ENCODE results near the gene BICC1. TPM values are rescaled to one million over a fixed set of nuclear protein-coding genes. Genes with fewer than 3 reads are reported as not detected.

BICC1 gene
- total RNA-seq, 6 donors from 2014 or later, result 3.1 to 10.5 (median 3.9) TPM

DNA sequence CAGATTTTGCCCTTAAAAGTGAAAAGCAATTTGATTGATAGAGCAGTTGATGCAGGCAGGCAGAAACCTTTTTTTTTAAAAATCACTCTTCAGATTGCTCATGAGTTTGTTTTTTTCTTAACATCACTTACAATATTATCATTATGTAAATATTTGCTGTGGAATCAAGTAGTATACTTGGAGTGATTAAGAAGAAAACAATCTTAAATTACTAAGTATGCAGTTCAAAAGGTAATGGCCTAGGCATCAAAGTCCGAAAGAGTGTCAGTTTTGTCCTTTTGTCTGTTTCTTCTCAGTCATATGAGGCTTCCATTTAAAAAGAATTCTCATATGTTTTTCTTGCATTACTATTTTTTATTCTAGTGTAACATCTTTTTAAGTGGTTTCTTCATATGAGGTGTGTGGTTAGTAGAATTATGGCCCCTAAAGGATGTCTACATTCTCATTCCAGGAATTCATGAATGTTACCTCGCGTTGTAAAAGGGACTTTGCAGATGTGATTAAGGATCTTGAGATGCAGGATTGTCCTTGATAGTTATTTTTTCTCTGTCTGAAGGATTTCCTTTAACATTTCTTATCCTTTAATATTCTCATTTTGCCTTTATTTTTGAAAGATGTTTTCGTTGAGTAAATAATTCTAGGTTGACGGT is 44.0 kb downstream of the BICC1 start:
- WGBS, 2 donors, result 78 to 81% methylated on average over 5 of the region's 5 CpGs
- ATAC-seq (ENCODE audit: low FRiP score in 2 of 2), result no peak
- Histone ChIP-seq H3K36me3 (no peaks in the 10 kb centered on the region), H3K4me1 (no peaks in the 10 kb centered on the region), H3K27me3 (no peaks in the 10 kb centered on the region), H3K27ac (no peak overlapping the region), H3K9me3 (peaks cover 0 to 13% (median 7%) of the 10 kb centered on the region in 4 donors), H3K4me3 (no peak overlapping the region)
- TF ChIP-seq EP300 (IDR thresholded peaks at IDR 0.05) (no peak), POLR2A (IDR thresholded peaks at IDR 0.05) (no peak), POLR2AphosphoS5 (IDR thresholded peaks at IDR 0.05) (no peak)
- TF ChIP-seq, protein P1, sequence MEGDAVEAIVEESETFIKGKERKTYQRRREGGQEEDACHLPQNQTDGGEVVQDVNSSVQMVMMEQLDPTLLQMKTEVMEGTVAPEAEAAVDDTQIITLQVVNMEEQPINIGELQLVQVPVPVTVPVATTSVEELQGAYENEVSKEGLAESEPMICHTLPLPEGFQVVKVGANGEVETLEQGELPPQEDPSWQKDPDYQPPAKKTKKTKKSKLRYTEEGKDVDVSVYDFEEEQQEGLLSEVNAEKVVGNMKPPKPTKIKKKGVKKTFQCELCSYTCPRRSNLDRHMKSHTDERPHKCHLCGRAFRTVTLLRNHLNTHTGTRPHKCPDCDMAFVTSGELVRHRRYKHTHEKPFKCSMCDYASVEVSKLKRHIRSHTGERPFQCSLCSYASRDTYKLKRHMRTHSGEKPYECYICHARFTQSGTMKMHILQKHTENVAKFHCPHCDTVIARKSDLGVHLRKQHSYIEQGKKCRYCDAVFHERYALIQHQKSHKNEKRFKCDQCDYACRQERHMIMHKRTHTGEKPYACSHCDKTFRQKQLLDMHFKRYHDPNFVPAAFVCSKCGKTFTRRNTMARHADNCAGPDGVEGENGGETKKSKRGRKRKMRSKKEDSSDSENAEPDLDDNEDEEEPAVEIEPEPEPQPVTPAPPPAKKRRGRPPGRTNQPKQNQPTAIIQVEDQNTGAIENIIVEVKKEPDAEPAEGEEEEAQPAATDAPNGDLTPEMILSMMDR (IDR thresholded peaks at IDR 0.05), result no peak
- no peak for DNase-seq

DNA sequence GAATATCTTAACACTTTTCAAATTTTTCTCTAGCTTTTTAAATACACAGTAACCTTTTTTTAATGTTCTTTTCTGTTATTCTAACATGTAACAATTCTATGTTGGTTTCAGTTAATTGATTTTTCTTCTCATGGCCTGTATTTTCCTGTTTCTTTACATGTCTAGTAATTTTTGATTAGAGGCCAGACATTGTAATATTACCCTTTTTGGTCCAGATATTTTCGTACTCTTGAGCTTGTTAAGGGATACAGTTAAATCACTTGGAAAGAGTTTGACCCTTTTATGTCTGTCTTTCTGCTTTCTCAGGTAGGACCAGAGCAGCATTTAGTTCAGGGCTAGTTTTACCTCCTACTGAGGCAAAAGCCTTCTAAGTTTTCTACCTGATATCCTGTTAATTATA is 45.0 kb downstream of the BICC1 start:
- Histone ChIP-seq H3K36me3 (no peaks in the 10 kb centered on the region), H3K27me3 (no peaks in the 10 kb centered on the region), H3K4me3 (no peak overlapping the region), H3K27ac (no peak overlapping the region), H3K9me3 (peaks cover 4 to 23% (median 14%) of the 10 kb centered on the region in 4 donors), H3K4me1 (no peaks in the 10 kb centered on the region)
- no peak for ATAC-seq (ENCODE audit: low FRiP score in 2 of 2)
- WGBS, 2 donors, result 88 to 91% methylated on average over 1 of the region's 1 CpG
- DNase-seq, result no peak
- TF ChIP-seq POLR2AphosphoS5 (IDR thresholded peaks at IDR 0.05), result no peak

DNA sequence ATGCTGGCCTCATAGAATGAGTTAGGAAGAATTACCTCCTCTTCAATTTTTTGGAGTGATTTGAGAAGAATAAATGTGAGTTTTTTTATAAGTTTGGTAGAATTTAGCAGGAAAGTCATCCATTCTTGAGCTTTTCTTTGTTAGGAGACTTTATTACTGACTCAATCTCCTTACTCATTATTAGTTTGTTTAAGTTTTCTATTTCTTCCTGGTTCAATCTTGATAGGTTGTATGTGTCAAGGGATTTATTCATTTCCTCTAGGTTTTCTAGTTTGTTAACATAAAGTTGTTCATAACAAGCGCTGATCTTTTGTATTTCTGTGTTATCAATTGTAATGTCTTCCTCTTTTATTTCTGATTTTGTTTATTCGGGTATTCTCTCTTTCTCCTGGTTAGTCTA is 47.4 kb downstream of the BICC1 start:
- TF ChIP-seq POLR2AphosphoS5 (IDR thresholded peaks at IDR 0.05), result no peak
- TF ChIP-seq EP300 (IDR thresholded peaks at IDR 0.05), result no peak
- no peak for TF ChIP-seq POLR2A (IDR thresholded peaks at IDR 0.05)
- TF ChIP-seq, protein P1 (IDR thresholded peaks at IDR 0.05), result no peak
- H3K4me3 ChIP-seq, result no peak overlapping the region
- no peak for ATAC-seq (ENCODE audit: low FRiP score in 2 of 2)
- no peaks in the 10 kb centered on the region for H3K4me1 ChIP-seq
- peaks cover 4 to 28% (median 15%) of the 10 kb centered on the region in 4 donors for H3K9me3 ChIP-seq
- H3K27ac ChIP-seq, result no peak overlapping the region
- H3K27me3 ChIP-seq, result no peaks in the 10 kb centered on the region
- H3K36me3 ChIP-seq, result no peaks in the 10 kb centered on the region
- DNase-seq, result no peak
- WGBS, 2 donors, result 89 to 94% methylated on average over 2 of the region's 2 CpGs

DNA sequence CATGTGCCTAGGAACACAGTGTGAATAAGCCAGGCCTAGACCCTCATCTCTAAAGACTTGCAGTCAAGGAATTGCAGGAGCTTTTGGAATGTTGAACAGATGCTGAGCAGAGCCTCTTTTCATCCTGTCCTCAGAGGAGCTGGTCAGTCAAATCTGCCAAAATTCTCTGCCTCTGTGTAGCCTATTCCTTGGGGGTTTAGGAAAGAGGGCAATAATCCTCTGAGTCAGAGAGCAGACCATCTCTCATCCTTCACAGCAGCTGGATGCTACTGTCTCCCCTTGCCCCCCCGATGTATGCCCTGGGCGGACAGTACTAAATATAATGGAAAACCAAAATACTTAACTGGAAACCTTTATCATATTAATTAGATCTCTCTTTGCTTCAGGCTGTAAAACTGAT is 52.6 kb downstream of the BICC1 start:
- WGBS, 2 donors, result 95 to 100% methylated on average over 2 of the region's 2 CpGs
- Histone ChIP-seq H3K9me3 (peaks cover 4 to 18% (median 10%) of the 10 kb centered on the region in 4 donors), H3K4me3 (no peak overlapping the region), H3K4me1 (no peaks in the 10 kb centered on the region), H3K36me3 (no peaks in the 10 kb centered on the region), H3K27ac (no peak overlapping the region), H3K27me3 (no peaks in the 10 kb centered on the region)
- ATAC-seq (ENCODE audit: low FRiP score in 2 of 2) (peak in 1 of 2 donors; percentile 21), DNase-seq (no peak)
- TF ChIP-seq, protein P1 (IDR thresholded peaks at IDR 0.05), result no peak
- no peak for TF ChIP-seq EP300 (IDR thresholded peaks at IDR 0.05)
- no peak for TF ChIP-seq POLR2AphosphoS5 (IDR thresholded peaks at IDR 0.05)
- no peak for TF ChIP-seq POLR2A (IDR thresholded peaks at IDR 0.05)

DNA sequence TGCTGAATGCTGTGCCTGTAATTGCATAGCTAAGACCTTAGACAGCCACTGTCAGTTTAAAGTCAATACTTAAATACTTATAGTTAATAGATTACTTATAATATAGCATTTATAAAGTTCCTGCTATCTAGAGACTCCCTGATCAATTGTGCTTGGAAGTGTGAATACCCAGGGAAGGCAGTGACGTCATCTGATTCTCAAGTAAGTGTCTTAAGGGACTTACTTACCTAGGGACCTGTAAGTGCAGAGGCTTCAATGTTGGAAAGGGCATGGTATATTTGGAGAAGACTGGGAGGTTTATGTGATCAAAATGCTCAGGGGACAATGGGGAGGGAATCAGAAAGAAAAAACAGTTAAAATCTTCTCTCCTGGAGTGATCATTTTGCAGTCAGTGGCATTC is 55.0 kb downstream of the BICC1 start:
- no peak for ATAC-seq (ENCODE audit: low FRiP score in 2 of 2)
- Histone ChIP-seq H3K4me1 (no peaks in the 10 kb centered on the region), H3K36me3 (no peaks in the 10 kb centered on the region), H3K27me3 (no peaks in the 10 kb centered on the region), H3K27ac (no peak overlapping the region), H3K4me3 (no peak overlapping the region), H3K9me3 (peaks cover 0 to 6% (median 1%) of the 10 kb centered on the region in 4 donors)
- TF ChIP-seq POLR2A (IDR thresholded peaks at IDR 0.05) (no peak), EP300 (IDR thresholded peaks at IDR 0.05) (no peak)
- TF ChIP-seq, protein P1 (IDR thresholded peaks at IDR 0.05), result no peak
- no peak for DNase-seq
- WGBS, 2 donors, result 67 to 72% methylated on average over 1 of the region's 1 CpG

Measured in upper lobe of left lung (tissue), 6 donors.